GM21367 (cell line): ENCODE measurements around the gene PYROXD2.

Experiments used
- ATAC-seq: cut with Tn5 transposase; IDR thresholded peaks from one replicate; pipeline ENCODE4 v1.9.1; 2021; ENCODE audit not compliant: unreplicated experiment

PYROXD2 gene

GRCh38 chr10:98416606-98417388 lies 1.8 kb upstream of the PYROXD2 start:
- no peak for ATAC-seq

- no peak for ATAC-seq
Observed at GRCh38 chr10:98415731-98416119, 743 bp upstream of the PYROXD2 start.

DNA sequence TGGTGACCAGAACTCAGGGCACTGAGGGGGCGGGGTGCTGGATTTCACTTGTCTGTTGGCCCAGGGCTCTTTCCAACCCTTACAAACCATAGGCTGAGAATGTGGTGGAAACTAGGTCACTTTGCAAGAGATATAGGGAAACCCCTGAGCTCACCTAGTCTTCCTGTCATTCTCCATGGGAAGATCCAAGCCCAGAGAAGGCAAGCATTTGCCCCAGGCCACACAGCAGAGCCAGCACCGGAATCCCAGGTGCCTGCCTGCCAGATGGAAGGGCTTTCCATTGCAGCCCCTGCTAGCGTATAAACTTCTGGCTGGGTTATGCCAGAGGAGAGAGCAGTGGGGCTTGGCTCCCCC lies 427 bp downstream of the PYROXD2 start:
- ATAC-seq: no peak

DNA sequence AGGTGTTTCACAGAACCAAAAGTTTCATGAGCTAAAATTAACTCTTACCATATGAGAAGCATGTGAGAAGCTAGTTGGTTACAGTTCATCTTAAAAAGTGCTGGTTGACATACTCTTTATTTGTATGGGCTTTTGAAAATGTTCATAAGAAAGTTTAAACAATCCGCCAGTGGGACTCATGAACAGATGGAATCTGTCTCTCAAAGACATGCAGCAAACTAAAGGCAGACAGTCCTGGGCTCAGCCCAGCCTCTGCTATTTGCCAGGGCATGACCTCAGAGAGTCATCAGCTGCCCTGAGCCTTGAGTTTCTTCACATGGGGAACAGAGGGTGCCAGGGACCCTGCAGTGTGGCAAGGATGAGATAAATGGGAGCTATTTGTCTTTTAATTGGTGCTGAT lies 3.2 kb downstream of the PYROXD2 start:
- no peak for ATAC-seq

DNA sequence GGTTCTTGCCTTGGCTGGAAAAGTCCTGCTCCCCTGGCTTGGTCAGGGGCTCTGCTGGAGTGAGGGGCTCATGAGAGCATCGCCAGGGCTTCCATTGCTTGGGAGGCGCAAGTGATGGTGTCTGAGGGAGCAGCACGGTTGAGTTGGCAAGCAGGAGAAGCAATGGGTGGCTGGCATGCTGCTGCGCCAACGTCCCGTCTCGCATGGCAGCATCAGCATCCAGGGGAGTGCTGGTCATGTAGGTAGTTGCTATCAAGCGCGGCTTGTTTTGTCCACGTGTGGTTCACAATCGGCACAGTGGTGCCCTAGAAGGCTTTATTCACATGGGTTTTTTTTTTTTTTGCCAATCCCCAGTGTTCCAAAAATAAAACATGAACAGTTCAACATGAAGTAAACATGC lies 3.8 kb downstream of the PYROXD2 start:
- no peak for ATAC-seq

- no peak for ATAC-seq
Observed at GRCh38 chr10:98410759-98411158, 4.2 kb downstream of the PYROXD2 start.

- no peak for ATAC-seq
Observed at GRCh38 chr10:98410135-98410743, 4.7 kb downstream of the PYROXD2 start.

DNA sequence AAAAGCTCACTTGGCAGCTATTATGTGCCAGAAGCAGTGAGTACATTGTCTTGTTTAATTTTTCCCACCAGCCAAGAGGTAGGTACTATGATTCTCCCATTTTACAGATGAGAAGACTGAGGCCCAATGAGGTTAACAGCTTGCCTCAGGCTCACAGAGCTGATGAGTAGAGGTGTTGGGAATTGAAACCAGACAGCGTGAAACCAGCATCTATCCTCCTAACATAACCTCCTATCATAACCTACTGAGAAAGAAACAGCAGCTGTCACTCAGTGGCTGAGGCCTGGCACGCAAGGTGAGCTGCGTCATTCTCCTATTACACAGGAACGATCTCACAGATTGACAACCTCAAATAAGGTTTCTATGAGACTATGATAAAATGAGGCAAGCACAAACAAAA lies 6.2 kb downstream of the PYROXD2 start:
- ATAC-seq: no peak

- ATAC-seq: no peak
Observed at GRCh38 chr10:98407744-98408241, 7.2 kb downstream of the PYROXD2 start.

- no peak for ATAC-seq
Observed at GRCh38 chr10:98407017-98407743, 7.8 kb downstream of the PYROXD2 start.

DNA sequence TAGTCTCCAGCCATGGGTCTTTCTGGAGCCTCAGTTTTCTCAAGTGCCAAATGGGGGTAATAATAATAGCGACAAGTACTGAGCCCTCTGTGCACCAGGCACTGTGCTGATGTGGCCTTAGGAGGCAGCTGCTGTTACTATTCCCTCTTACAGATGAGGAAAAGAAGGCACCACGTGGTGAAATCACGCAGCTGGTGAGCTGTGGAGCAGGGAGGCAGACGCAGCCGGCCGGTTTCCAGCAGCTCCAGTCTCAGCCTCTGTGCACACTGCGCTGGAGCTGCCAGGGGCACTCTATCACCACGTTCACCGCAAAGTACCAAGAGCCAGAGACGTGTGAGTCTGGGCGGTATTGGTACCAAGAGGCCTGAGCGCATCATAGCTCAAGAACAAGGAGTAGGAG lies 9.6 kb downstream of the PYROXD2 start:
- no peak for ATAC-seq

- ATAC-seq: no peak
Observed at GRCh38 chr10:98404571-98405359, 10.2 kb downstream of the PYROXD2 start.

- ATAC-seq: no peak
Observed at GRCh38 chr10:98403812-98404504, 11.0 kb downstream of the PYROXD2 start.

DNA sequence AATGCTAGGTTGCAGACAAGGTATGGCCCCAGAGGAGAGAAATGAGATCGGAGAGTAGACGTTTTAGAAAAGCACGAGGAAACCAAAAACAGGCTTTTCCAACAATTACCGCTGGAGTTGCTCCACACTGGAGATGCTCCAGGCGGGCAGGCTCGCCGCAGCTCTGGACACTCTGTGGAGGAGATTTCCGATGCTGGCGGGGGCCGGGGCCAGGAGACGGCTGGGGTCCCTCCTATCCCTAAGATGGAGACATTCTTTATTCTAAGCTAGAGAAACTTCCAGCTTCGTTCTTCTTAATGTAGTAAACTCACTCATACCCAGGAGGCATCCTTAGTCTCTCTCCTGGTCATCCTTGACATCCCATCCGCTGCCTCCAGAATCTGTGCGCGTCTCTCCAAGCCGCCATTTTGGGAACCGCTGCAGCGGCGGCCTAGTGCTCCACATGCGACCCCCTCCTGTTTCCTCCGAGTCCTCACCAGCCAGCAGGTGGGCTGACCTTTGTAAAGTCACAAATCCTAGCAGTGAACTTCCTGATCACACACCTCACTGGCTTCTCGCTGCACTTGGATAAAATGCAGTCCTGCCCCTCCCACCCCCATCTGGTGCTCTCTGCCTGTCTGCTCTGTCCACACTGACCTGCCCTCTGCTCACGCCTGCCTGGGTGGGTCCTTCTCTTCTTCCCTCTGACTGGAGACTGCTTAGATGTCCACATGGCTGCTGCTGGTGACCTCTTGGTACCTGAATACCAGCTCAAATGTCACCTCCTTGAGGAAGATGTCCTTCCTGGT lies 11.9 kb downstream of the PYROXD2 start:
- ATAC-seq: no peak

- ATAC-seq: no peak
Observed at GRCh38 chr10:98402478-98402877, 12.5 kb downstream of the PYROXD2 start.

- no peak for ATAC-seq
Observed at GRCh38 chr10:98400482-98400881, 14.5 kb downstream of the PYROXD2 start.

DNA sequence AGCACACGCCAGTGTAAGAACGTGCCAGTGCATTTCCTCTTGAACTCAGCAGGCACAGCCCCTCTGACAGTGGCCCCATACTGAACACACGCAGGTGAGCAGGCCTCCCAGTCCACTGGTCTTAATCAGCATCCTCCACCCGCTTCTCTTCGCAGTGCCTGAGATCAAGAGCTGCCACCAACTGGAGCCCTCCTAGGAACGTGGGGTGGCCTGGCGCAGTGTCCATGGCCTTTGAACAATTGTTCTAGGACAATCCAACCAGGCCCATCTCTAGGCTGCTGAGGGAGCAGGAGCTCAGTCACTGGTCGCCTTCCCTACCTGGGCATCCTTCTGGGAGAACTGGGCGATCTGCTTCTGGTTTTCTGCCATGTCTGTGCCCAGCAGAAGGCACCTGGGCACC lies 15.2 kb downstream of the PYROXD2 start:
- no peak for ATAC-seq

DNA sequence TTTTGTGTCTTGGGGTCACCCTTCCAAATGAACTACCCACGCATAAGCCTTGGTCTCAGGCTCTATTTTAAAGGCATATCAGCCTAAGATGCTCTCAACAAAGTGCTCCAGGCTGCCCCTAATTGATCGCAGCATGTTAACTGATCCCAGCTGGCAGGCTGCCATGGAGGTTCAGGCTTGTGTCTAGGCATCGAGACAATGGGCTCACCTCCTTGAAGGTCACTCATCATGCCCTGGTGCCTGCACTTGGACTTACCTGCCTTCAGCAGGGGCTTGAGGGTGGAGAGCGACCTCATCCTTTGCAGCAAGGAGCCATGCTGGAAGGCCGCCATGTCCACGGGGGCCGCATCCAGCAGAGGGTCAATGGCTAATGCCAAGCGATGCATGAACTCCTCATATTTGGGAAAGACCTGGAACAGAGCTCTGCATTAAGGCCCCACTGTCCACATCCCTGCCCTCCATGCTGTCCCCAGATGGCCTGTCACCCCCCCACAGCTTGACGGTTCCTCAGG lies 17.8 kb downstream of the PYROXD2 start:
- no peak for ATAC-seq
